Prostate gland (tissue), 2 donors: ENCODE measurements around the gene CFAP61. TPM values are rescaled to one million over a fixed set of nuclear protein-coding genes. Genes with fewer than 3 reads are reported as not detected.

Experiments
- DNase-seq: peaks from one replicate; pipeline ENCODE4 v3.0.0-alpha.2; 2019; ENCODE audit warnings: low spot score
- H3K27ac ChIP-seq, 2 donors: fragments of 200-600 bp; sonication (generic); 2 replicates each; pipeline ENCODE4 v1.5.1; 2017 to 2019
- H3K27me3 ChIP-seq: fragments of 200-600 bp; sonication (generic); replicated peaks from 2 replicates; pipeline ENCODE4 v1.5.1; 2019; ENCODE audit not compliant: insufficient read depth
- H3K36me3 ChIP-seq, 2 donors: fragments of 200-600 bp; sonication (generic); 1 replicate in 1 of 2; 2 replicates in 1 of 2; pipeline versions ENCODE4 v1.5.1 to v1.8.1; 2017 to 2019
- H3K4me1 ChIP-seq: fragments of 200-600 bp; sonication (generic); replicated peaks from 2 replicates; pipeline ENCODE4 v1.5.1; 2019
- H3K4me3 ChIP-seq, 2 donors: fragments of 200-600 bp; sonication (generic); 2 replicates each; pipeline ENCODE4 v1.5.1; 2017 to 2019
- H3K9me3 ChIP-seq: fragments of 200-600 bp; sonication (generic); 2 replicates; pipeline ENCODE4 v1.5.1; 2017
- POLR2A ChIP-seq: fragments of 450-650 bp; IDR thresholded peaks from one replicate; pipeline ENCODE4 v1.6.1; 2016; ENCODE audit warnings: antibody characterized with exemption, mild to moderate bottlenecking
- POLR2AphosphoS5 ChIP-seq: sonication (generic); formaldehyde crosslinking; IDR thresholded peaks from one replicate; pipeline ENCODE4 v1.6.1; 2017; ENCODE audit warnings: antibody characterized with exemption
- WGBS: methylation state at CpG from one replicate; pipeline ENCODE4 v1.1.5; 2018; 5-methylcytosine and 5-hydroxymethylcytosine counted together
- intact Hi-C: fragments of 100-400 bp; cut with DNase I; formaldehyde crosslinking; loops from one replicate; pipeline ENCODE4 v1.14.2; 2022
- total RNA-seq, 2 donors: library from RNA; depleted of rRNA; stranded (reverse); fragments of >200 nt; gene quantifications; one replicate each; pipeline ENCODE4 v1.1.0, GENCODE V29; 2016
- TF ChIP-seq, protein P1 (sequence below), 4 experiments: fragments of 200-600 bp in 2 of 4; fragments of 450-650 bp in 2 of 4; sonication (generic) in 2 of 4; IDR thresholded peaks; 1 replicate in 3 of 4; 2 replicates in 1 of 4; pipeline ENCODE4 v1.5.1; 2016 to 2019; ENCODE audit warnings: antibody characterized with exemption in 4 of 4, mild to moderate bottlenecking in 2 of 4, moderate library complexity in 2 of 4

CFAP61 gene
- total RNA-seq, 2 donors from 2014 or later: 0.14 to 8.1 TPM

DNA sequence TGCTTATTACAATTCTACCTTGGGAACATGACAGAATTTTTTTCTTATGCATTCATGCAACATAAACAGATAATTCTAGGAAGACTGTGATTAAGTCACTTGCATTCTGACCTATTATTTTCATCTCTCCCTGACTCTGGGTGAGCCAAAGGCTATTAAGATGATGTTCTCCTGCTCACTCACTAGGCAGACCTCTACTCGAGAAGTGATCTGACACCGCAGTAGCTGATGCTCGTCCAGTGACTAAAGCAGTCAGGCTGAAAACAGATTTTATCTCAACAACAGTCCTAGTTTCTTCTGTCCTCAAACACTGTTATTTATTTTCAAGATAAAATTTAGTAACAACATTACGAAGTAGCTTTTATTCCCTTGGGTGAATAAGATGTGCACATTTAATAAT, 17.8 kb upstream of the CFAP61 start:
- TF ChIP-seq, protein P1, sequence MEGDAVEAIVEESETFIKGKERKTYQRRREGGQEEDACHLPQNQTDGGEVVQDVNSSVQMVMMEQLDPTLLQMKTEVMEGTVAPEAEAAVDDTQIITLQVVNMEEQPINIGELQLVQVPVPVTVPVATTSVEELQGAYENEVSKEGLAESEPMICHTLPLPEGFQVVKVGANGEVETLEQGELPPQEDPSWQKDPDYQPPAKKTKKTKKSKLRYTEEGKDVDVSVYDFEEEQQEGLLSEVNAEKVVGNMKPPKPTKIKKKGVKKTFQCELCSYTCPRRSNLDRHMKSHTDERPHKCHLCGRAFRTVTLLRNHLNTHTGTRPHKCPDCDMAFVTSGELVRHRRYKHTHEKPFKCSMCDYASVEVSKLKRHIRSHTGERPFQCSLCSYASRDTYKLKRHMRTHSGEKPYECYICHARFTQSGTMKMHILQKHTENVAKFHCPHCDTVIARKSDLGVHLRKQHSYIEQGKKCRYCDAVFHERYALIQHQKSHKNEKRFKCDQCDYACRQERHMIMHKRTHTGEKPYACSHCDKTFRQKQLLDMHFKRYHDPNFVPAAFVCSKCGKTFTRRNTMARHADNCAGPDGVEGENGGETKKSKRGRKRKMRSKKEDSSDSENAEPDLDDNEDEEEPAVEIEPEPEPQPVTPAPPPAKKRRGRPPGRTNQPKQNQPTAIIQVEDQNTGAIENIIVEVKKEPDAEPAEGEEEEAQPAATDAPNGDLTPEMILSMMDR (IDR thresholded peaks at IDR 0.05): no peak
- TF ChIP-seq POLR2A (no peak), POLR2AphosphoS5 (no peak)
- H3K36me3 ChIP-seq: peaks cover 9 to 10% of the 10 kb centered on the region in 2 donors
- H3K4me1 ChIP-seq: no peaks in the 10 kb centered on the region
- no peaks in the 10 kb centered on the region for H3K27me3 ChIP-seq
- no peak for DNase-seq
- intact Hi-C loops: no loop called here
- H3K4me3 ChIP-seq: no peak overlapping the region
- H3K27ac ChIP-seq: no peak overlapping the region
- WGBS: 51% methylated on average over 4 of the region's 4 CpGs
- no peaks in the 10 kb centered on the region for H3K9me3 ChIP-seq

DNA sequence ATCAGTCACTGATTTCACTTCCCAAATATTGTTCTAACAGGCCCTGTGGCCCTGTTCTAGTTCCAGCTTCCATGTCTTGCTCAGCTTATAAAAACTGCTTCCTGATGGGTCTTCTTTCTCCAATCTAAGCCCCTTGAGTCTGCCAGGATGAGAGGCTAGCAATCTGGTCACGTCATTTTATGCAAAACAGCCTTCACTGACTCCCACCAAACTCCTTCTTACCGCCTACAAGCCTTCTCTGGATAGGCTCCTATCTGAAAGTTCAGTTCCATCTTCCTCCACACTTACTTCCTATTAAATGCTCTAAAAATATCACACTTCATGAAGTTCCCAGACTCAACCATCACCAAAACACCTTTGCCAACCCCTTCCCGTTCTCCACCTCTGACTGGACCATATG, 15.6 kb upstream of the CFAP61 start:
- no peak for DNase-seq
- Histone ChIP-seq H3K36me3 (peaks cover 13% of the 10 kb centered on the region in 2 donors), H3K27me3 (no peaks in the 10 kb centered on the region), H3K27ac (no peak overlapping the region), H3K4me1 (no peaks in the 10 kb centered on the region), H3K9me3 (no peaks in the 10 kb centered on the region), H3K4me3 (no peak overlapping the region)
- intact Hi-C loops: no loop called here
- TF ChIP-seq, protein P1 (IDR thresholded peaks at IDR 0.05): no peak
- TF ChIP-seq POLR2AphosphoS5: no peak
- TF ChIP-seq POLR2A: no peak
- 93% methylated on average over 3 of the region's 3 CpGs for WGBS

DNA sequence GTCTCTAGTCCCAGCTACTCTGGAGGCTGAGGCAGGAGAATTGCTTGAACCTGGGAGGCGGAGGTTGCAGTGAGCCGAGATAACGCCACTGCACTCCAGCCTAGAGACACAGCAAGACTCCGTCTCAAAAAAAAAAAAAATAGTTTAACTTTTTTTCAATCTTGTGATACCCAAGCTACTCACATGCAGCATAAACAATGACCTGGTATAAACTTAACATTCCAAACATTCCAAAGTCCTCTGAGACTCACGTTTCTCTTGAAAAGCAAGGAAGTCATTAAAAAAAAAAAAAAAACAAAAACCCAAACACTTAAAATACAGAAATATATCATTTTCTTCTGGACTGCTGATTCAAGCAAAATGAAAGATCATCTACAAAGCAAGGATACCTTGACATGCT, 14.4 kb upstream of the CFAP61 start:
- intact Hi-C loops: no loop called here
- 59% methylated on average over 5 of the region's 5 CpGs for WGBS

DNA sequence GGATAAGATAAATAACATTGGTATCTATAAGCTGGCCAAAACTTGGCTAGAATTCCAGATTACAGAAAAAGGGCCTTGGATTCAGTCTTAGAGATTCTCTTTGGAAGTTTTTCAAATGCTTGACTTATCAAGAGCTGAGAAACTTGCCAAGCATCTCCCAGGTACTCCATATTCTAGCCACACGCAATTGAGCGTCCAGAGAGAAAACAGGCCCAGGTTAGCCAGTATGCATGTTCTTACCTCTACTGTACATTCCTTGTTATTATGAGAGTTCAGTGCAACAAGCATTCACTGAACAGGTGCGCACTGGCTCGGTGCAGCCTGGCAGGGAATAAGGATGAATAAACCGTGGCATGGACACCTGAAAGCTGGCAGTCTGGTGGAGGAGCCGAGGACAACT, 13.7 kb upstream of the CFAP61 start:
- no peak for TF ChIP-seq POLR2A
- TF ChIP-seq POLR2AphosphoS5: no peak
- Histone ChIP-seq H3K27ac (no peak overlapping the region), H3K9me3 (no peaks in the 10 kb centered on the region), H3K27me3 (no peaks in the 10 kb centered on the region), H3K36me3 (peaks cover 13% of the 10 kb centered on the region in 2 donors), H3K4me3 (no peak overlapping the region), H3K4me1 (no peaks in the 10 kb centered on the region)
- intact Hi-C loops: no loop called here
- WGBS: 92% methylated on average over 6 of the region's 6 CpGs
- no peak for DNase-seq

More for the DNA sequence above, 14.4 kb upstream of the CFAP61 start:
- H3K4me1 ChIP-seq: no peaks in the 10 kb centered on the region
- TF ChIP-seq, protein P1 (IDR thresholded peaks at IDR 0.05): no peak
- TF ChIP-seq POLR2AphosphoS5 (no peak), POLR2A (no peak)
- no peaks in the 10 kb centered on the region for H3K9me3 ChIP-seq
- no peaks in the 10 kb centered on the region for H3K27me3 ChIP-seq
- peaks cover 13% of the 10 kb centered on the region in 2 donors for H3K36me3 ChIP-seq
- no peak overlapping the region for H3K27ac ChIP-seq
- no peak overlapping the region for H3K4me3 ChIP-seq
- DNase-seq: no peak

DNA sequence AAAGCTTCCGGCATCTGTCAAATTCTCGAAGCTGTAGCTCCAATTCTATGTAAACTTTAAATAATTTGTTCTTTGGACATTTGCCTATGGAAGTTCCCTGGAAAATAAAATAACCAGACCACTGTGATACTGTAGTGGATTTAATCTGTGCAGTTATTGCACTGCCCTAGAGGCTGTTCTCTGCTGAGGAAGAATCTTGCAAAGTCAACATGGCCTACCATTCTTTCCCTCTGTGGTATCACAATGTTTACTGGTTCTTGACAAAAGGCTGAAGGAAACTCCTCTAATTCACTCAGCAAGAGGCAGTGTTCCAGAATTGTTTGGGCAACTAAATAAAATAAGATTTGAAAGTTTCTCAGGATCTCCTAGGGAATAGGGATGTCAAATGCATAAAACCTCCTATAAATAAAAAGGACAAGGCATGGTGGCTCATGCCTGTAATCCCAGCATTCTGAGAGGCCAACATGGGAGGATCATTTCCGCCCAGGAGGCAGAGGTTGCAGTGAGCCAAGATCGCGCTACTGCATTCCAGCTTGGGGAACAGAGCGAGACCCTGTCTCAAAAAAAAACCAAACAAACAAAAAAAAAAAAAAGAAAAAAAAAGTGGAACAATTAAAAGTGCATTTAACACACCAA, 12.5 kb upstream of the CFAP61 start:
- intact Hi-C loops: no loop called here
- H3K9me3 ChIP-seq: no peaks in the 10 kb centered on the region
- H3K27me3 ChIP-seq: no peaks in the 10 kb centered on the region
- DNase-seq: no peak
- no peak overlapping the region for H3K4me3 ChIP-seq
- H3K4me1 ChIP-seq: no peaks in the 10 kb centered on the region
- H3K27ac ChIP-seq: no peak overlapping the region
- 86% methylated on average over 6 of the region's 6 CpGs for WGBS
- peaks cover 12 to 13% of the 10 kb centered on the region in 2 donors for H3K36me3 ChIP-seq
- TF ChIP-seq POLR2AphosphoS5: no peak
- TF ChIP-seq, protein P1 (IDR thresholded peaks at IDR 0.05): no peak
- no peak for TF ChIP-seq POLR2A
